Activated naive CD8-positive, alpha-beta T cell (primary cell): ENCODE measurements around the gene TMEM150A.
"Not testable (repeated sequence)": the region's sequence is repeated elsewhere in the genome, so short reads cannot be mapped to it uniquely, and the experiment has no call there.

Experiments
- H3K27ac Mint-ChIP-seq: one replicate; pipeline ENCODE4 v1.8.0; 2021; ENCODE audit warnings: mixed read lengths
- H3K27me3 Mint-ChIP-seq: one replicate; pipeline ENCODE4 v1.8.0; 2021; ENCODE audit warnings: mixed read lengths
- H3K36me3 Mint-ChIP-seq: one replicate; pipeline ENCODE4 v1.8.0; 2021; ENCODE audit warnings: mixed read lengths
- H3K4me1 Mint-ChIP-seq: one replicate; pipeline ENCODE4 v1.8.0; 2021; ENCODE audit warnings: low read depth, mixed read lengths
- H3K4me3 Mint-ChIP-seq: one replicate; pipeline ENCODE4 v1.8.0; 2021; ENCODE audit warnings: mild to moderate bottlenecking, mixed read lengths
- H3K9me3 Mint-ChIP-seq: one replicate; pipeline ENCODE4 v1.8.0; 2021; ENCODE audit warnings: low read depth, mixed read lengths

The TMEM150A gene

GRCh38 chr2:85578243-85579180 is 24.0 kb downstream of the TMEM150A start:
- no peaks in the 10 kb centered on the region for H3K9me3 Mint-ChIP-seq
- H3K4me3 Mint-ChIP-seq = peak overlapping the region; percentile 95
- H3K36me3 Mint-ChIP-seq = peaks cover 7% of the 10 kb centered on the region
- no peaks in the 10 kb centered on the region for H3K27me3 Mint-ChIP-seq
- peaks cover 40% of the 10 kb centered on the region for H3K4me1 Mint-ChIP-seq
- H3K27ac Mint-ChIP-seq = peak overlapping the region; percentile 96

- Mint-ChIP-seq H3K27me3 (no peaks in the 10 kb centered on the region), H3K9me3 (no peaks in the 10 kb centered on the region), H3K4me1 (peaks cover 35% of the 10 kb centered on the region), H3K36me3 (peaks cover 7% of the 10 kb centered on the region), H3K27ac (peak within 1 kb of the TSS; percentile 96), H3K4me3 (peak within 1 kb of the TSS; percentile 95)
Measured at GRCh38 chr2:85577386-85578242, 24.9 kb downstream of the TMEM150A start, which contains the start of gene VAMP8. TSS of gene VAMP8 (plus strand) at chr2:85577586. CDS start at chr2:85577647, 61 bp downstream.

- Mint-ChIP-seq H3K4me1 (peaks cover 32% of the 10 kb centered on the region), H3K36me3 (peaks cover 7% of the 10 kb centered on the region), H3K27me3 (no peaks in the 10 kb centered on the region), H3K9me3 (no peaks in the 10 kb centered on the region), H3K27ac (peak overlapping the region; percentile 96), H3K4me3 (peak overlapping the region; percentile 95)
Measured at GRCh38 chr2:85577063-85577385, 25.5 kb downstream of the TMEM150A start.

GRCh38 chr2:85575739-85576138 is 26.8 kb downstream of the TMEM150A start:
- no peaks in the 10 kb centered on the region for H3K36me3 Mint-ChIP-seq
- H3K27me3 Mint-ChIP-seq = no peaks in the 10 kb centered on the region

GRCh38 chr2:85566265-85566664 is 36.2 kb downstream of the TMEM150A start:
- Mint-ChIP-seq H3K4me3 (no peak overlapping the region), H3K36me3 (no peaks in the 10 kb centered on the region), H3K27ac (no peak overlapping the region), H3K9me3 (no peaks in the 10 kb centered on the region), H3K4me1 (peaks cover 9% of the 10 kb centered on the region), H3K27me3 (no peaks in the 10 kb centered on the region)

More at GRCh38 chr2:85575739-85576138, 26.8 kb downstream of the TMEM150A start:
- no peak overlapping the region for H3K27ac Mint-ChIP-seq
- H3K4me3 Mint-ChIP-seq = no peak overlapping the region
- peaks cover 25% of the 10 kb centered on the region for H3K4me1 Mint-ChIP-seq
- no peaks in the 10 kb centered on the region for H3K9me3 Mint-ChIP-seq

GRCh38 chr2:85564144-85564563 is 38.3 kb downstream of the TMEM150A start:
- Mint-ChIP-seq H3K4me3 (no peak overlapping the region), H3K27me3 (no peaks in the 10 kb centered on the region), H3K4me1 (peaks cover 28% of the 10 kb centered on the region), H3K27ac (no peak overlapping the region), H3K9me3 (no peaks in the 10 kb centered on the region), H3K36me3 (no peaks in the 10 kb centered on the region)

GRCh38 chr2:85561280-85562212 is 41.0 kb downstream of the TMEM150A start, which contains the start of gene GGCX:
TSS of gene GGCX (minus strand) at chr2:85561493. CDS start at chr2:85561428, 65 bp downstream.
- Mint-ChIP-seq H3K27ac (peak within 1 kb of the TSS; percentile 96), H3K4me3 (peak within 1 kb of the TSS; percentile 98), H3K27me3 (no peaks in the 10 kb centered on the region), H3K4me1 (peaks cover 33% of the 10 kb centered on the region), H3K36me3 (no peaks in the 10 kb centered on the region), H3K9me3 (no peaks in the 10 kb centered on the region)

- Mint-ChIP-seq H3K4me3 (peak overlapping the region; percentile 98), H3K27ac (peak overlapping the region; percentile 61), H3K9me3 (no peaks in the 10 kb centered on the region), H3K36me3 (no peaks in the 10 kb centered on the region), H3K4me1 (peaks cover 33% of the 10 kb centered on the region), H3K27me3 (no peaks in the 10 kb centered on the region)
Measured at GRCh38 chr2:85560812-85561279, 41.7 kb downstream of the TMEM150A start.

- Mint-ChIP-seq H3K4me3 (peak overlapping the region; percentile 98), H3K4me1 (peaks cover 33% of the 10 kb centered on the region)
Measured at GRCh38 chr2:85560403-85560726, 42.1 kb downstream of the TMEM150A start.

GRCh38 chr2:85558160-85558559 is 44.3 kb downstream of the TMEM150A start:
- H3K4me1 Mint-ChIP-seq = peaks cover 30% of the 10 kb centered on the region
- peak overlapping the region; percentile 25 for H3K4me3 Mint-ChIP-seq
- H3K9me3 Mint-ChIP-seq = no peaks in the 10 kb centered on the region
- H3K27me3 Mint-ChIP-seq = no peaks in the 10 kb centered on the region
- H3K27ac Mint-ChIP-seq = peak overlapping the region; percentile 4
- H3K36me3 Mint-ChIP-seq = peaks cover 4% of the 10 kb centered on the region

More at GRCh38 chr2:85560403-85560726, 42.1 kb downstream of the TMEM150A start:
- H3K27me3 Mint-ChIP-seq, H3K9me3 Mint-ChIP-seq, H3K36me3 Mint-ChIP-seq, H3K27ac Mint-ChIP-seq: not testable (repeated sequence)

GRCh38 chr2:85557130-85557529 is 45.4 kb downstream of the TMEM150A start:
- Mint-ChIP-seq H3K27ac (no peak overlapping the region), H3K4me3 (no peak overlapping the region), H3K9me3 (no peaks in the 10 kb centered on the region), H3K27me3 (no peaks in the 10 kb centered on the region), H3K4me1 (peaks cover 30% of the 10 kb centered on the region), H3K36me3 (peaks cover 4% of the 10 kb centered on the region)

- no peaks in the 10 kb centered on the region for H3K9me3 Mint-ChIP-seq
- peaks cover 18% of the 10 kb centered on the region for H3K4me1 Mint-ChIP-seq
- H3K27me3 Mint-ChIP-seq = no peaks in the 10 kb centered on the region
- no peak overlapping the region for H3K4me3 Mint-ChIP-seq
- peaks cover 4% of the 10 kb centered on the region for H3K36me3 Mint-ChIP-seq
- H3K27ac Mint-ChIP-seq = no peak overlapping the region
Measured at GRCh38 chr2:85554980-85555612, 47.4 kb downstream of the TMEM150A start.

- H3K4me3 Mint-ChIP-seq = no peak overlapping the region
- H3K27me3 Mint-ChIP-seq = no peaks in the 10 kb centered on the region
- H3K27ac Mint-ChIP-seq = no peak overlapping the region
- peaks cover 4% of the 10 kb centered on the region for H3K36me3 Mint-ChIP-seq
- no peaks in the 10 kb centered on the region for H3K9me3 Mint-ChIP-seq
- H3K4me1 Mint-ChIP-seq = peaks cover 7% of the 10 kb centered on the region
Measured at GRCh38 chr2:85553184-85553583, 49.3 kb downstream of the TMEM150A start.
